Measurements from ENCODE around the gene FXR1.

The FXR1 gene

DNA sequence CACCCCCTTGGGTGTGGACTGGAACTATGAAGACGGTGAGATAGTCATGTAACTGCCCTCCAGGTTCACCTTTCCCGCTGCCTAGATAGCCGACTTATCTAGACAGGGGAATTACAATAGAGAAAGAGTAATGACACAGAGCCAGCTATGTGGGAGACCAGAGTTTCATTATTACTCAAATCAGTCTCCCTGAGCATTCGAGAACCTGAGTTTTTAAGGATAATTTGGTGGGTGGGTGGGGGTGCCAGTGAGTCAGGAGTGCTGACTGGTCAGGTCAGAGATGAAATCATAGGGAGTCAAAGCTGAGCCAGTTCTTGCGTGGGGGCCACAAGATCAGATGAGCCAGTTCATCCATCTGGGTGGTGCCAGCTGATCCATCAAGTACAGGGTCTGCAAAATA, 96.8 kb downstream of the FXR1 start:
- no peak for DNase-seq

DNA sequence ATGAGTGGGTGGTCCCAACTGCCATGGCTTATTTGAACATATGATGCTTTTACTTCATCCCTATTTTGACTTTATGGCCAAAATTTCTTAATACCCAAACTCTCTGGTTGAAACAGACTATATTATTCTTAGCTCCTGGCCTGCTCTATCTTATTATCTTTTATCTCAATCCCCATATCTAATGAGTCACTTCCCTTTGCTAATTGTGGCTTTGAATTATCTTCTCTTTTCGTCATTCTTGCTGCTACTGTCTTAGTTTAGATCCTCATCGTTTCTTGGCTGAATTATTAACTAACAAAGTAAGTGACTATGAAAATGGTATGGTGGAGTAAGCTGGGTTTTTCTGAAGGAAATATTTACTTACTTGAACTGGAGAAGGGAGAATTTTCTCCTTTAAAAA, 105.2 kb downstream of the FXR1 start:
- DNase-seq = no peak

- DNase-seq = no peak
Measured at GRCh38 chr3:181025204-181025603, 112.7 kb downstream of the FXR1 start.

DNA sequence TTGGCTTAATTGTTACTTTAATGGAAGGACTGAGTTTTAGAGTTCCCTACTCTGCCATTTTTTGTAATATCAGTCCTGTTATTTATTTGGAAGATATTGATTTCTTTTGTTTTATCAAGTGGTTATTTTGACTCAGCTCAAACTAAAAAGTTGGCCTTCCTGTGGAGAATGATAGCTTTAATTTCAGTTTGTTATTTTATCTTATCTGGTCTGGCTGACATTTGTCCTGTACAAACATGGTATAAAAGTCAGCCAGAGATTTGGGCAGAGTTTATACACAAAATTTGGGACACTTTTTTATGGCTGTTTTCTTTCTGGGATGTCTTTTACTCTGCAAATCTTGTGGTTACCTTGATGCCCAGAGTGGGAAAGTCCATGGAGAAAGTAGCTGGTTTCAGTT, 118.5 kb downstream of the FXR1 start:
- DNase-seq = no peak
